Measurements from ENCODE around the gene SLC6A15.

GRCh38 chr12:84813780-84814663, 98.6 kb downstream of the SLC6A15 start:
- no peak for TF ChIP-seq CTCF (IDR thresholded peaks at IDR 0.05)
- TF ChIP-seq POLR2A (IDR thresholded peaks at IDR 0.05) = no peak
